Thymus (tissue), 11 donors: ENCODE results near the gene ADH6. TPM values are rescaled to one million over a fixed set of nuclear protein-coding genes. Genes with fewer than 3 reads are reported as not detected.

Experiments
- DNase-seq, 9 donors: peaks; one replicate each; pipeline ENCODE4 v3.0.0-alpha.2; 2013; ENCODE audit warnings: low spot score in 9 of 9, low read depth in 6 of 9, missing footprints in 1 of 9
- H3K27ac ChIP-seq, 2 donors: one replicate each; pipeline ENCODE4 v1.5.1; 2013; ENCODE audit warnings: control low read depth in 1 of 2, low read depth in 1 of 2, low read length in 1 of 2, mild to moderate bottlenecking in 1 of 2, moderate library complexity in 1 of 2
- H3K27me3 ChIP-seq, 2 donors: one replicate each; pipeline ENCODE4 v1.5.1; 2013; ENCODE audit warnings: low read length in 1 of 2; ENCODE audit not compliant: control insufficient read depth in 2 of 2, insufficient read depth in 1 of 2
- H3K36me3 ChIP-seq, 2 donors: one replicate each; pipeline ENCODE4 v1.5.1; 2013; ENCODE audit warnings: low read length in 1 of 2, mild to moderate bottlenecking in 1 of 2, moderate library complexity in 1 of 2; ENCODE audit not compliant: control insufficient read depth in 2 of 2, insufficient read depth in 2 of 2
- H3K4me1 ChIP-seq, 2 donors: one replicate each; pipeline ENCODE4 v1.5.1; 2013; ENCODE audit warnings: low read length in 2 of 2; ENCODE audit not compliant: control insufficient read depth in 2 of 2, insufficient read depth in 2 of 2
- H3K4me3 ChIP-seq, 2 donors: one replicate each; pipeline ENCODE4 v1.5.1; 2013; ENCODE audit warnings: low read length in 2 of 2, control low read depth in 1 of 2, mild to moderate bottlenecking in 1 of 2
- H3K9me3 ChIP-seq, 2 donors: one replicate each; pipeline ENCODE4 v1.5.1; 2013; ENCODE audit warnings: low read length in 1 of 2, mild to moderate bottlenecking in 1 of 2; ENCODE audit not compliant: control insufficient read depth in 2 of 2, insufficient read depth in 1 of 2
- WGBS: extraction: QIAGEN DNeasy Blood & Tissue Kit; methylation state at CpG from one replicate; pipeline ENCODE4 v1.1.7; 2013; 5-methylcytosine and 5-hydroxymethylcytosine counted together
- polyA plus RNA-seq: library from polyadenylated mRNA; stranded (reverse); fragments of 200-250 nt; gene quantifications from one replicate; pipeline ENCODE4 v1.2.3, GENCODE V29; 2013
- total RNA-seq: library from RNA; stranded (reverse); fragments of 120-200 nt; gene quantifications from one replicate; pipeline ENCODE4 v1.2.4, GENCODE V29; 2013
- donor health status: healthy.

ADH6 gene
- total and polyA plus RNA-seq, 2 donors = 0.09 to 1.5 TPM

DNA sequence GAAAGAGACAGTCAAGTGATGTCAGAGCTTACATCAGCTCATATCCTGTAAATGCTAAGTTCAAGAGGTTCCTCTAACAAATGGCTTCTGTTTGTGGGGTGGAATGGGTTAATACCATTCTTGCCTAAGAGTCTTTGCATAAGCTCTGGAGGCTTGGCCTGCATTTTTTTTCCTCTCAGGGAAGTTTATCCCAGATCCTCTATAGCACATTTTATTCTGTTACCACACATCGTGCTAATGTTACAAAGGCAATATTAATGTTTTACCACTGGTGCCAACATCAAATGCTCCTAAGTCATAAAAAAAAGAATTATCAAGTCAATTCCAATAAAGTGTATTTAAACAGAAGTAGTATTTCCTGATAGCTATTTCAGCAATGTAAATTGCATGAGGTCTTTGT is 2.9 kb upstream of the ADH6 start:
- no peak for DNase-seq
- H3K4me3 ChIP-seq = no peak overlapping the region
- H3K27ac ChIP-seq = no peak overlapping the region
- no peaks in the 10 kb centered on the region for H3K27me3 ChIP-seq
- no peaks in the 10 kb centered on the region for H3K9me3 ChIP-seq
- no peaks in the 10 kb centered on the region for H3K36me3 ChIP-seq
- 43% methylated on average over 1 of the region's 1 CpG for WGBS
- no peaks in the 10 kb centered on the region for H3K4me1 ChIP-seq

DNA sequence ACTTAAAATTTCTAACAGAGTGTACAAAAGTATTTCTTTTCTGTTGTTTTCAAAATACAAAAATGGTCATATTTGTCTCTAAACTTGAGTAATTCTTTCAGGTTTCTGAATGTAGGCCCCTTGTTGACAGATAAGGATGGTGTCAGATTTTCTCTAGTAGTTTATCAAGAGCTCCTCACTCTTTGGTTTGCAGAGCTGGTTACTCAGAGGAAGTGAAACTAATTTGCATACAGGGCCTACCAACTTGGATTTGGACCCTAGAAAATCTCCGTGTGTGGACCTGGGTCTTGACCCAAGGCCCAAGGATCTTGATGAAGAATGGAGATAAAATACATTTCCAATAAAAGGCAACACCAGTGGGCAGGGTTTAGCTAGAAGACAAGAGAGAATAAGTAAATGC is 433 bp upstream of the ADH6 start:
- no peak for DNase-seq

DNA sequence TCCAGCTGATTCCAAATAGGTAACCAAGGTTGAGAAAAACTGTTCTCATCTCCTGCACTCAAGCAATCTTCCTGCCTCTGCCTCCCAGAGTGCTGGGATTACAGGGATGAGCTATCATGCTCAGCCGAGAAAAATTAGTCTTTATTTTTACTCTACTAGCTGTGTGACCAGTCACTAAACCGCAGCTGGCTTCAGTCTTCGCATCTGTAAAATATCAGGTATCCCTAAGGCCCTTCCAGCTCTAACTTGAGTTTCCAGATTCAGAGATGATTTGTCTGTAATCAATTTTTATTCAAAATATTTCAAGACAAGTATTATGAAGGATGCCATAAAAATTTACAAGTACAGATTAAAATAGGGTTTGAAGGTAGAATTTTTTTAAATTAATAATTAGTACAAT is 3.5 kb downstream of the ADH6 start:
- WGBS = 89% methylated on average over 3 of the region's 3 CpGs
- no peaks in the 10 kb centered on the region for H3K4me1 ChIP-seq
- H3K4me3 ChIP-seq = no peak overlapping the region

More for the DNA sequence above, 433 bp upstream of the ADH6 start:
- no peaks in the 10 kb centered on the region for H3K4me1 ChIP-seq
- H3K4me3 ChIP-seq = no peak overlapping the region
- no peaks in the 10 kb centered on the region for H3K9me3 ChIP-seq
- WGBS = 77% methylated on average over 1 of the region's 1 CpG
- no peaks in the 10 kb centered on the region for H3K36me3 ChIP-seq
- H3K27me3 ChIP-seq = no peaks in the 10 kb centered on the region
- H3K27ac ChIP-seq = no peak overlapping the region

DNA sequence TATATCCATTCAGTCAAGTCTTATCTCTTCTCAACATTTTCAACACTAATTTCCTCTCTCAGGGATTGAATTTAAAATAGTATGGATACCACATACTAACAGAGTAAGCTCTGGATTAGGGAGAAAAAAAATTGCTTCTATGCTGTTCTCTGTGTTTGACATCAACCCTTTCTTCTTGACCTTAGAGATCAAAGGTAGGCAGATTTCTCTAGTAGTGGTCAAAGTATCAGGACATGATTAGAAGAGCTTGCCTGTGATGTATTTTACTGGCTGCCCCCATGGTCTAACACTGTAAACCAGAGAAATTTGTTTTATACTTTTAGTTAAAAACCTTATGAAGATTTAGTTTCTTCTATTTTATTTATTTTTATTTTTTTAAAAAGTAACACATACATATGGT is 8.3 kb downstream of the ADH6 start:
- no peaks in the 10 kb centered on the region for H3K27me3 ChIP-seq
- H3K4me3 ChIP-seq = no peak overlapping the region
- no peaks in the 10 kb centered on the region for H3K36me3 ChIP-seq
- DNase-seq = no peak
- H3K4me1 ChIP-seq = no peaks in the 10 kb centered on the region
- no peaks in the 10 kb centered on the region for H3K9me3 ChIP-seq
- no peak overlapping the region for H3K27ac ChIP-seq

More for the DNA sequence above, 3.5 kb downstream of the ADH6 start:
- Histone ChIP-seq H3K27ac (no peak overlapping the region), H3K36me3 (no peaks in the 10 kb centered on the region), H3K27me3 (no peaks in the 10 kb centered on the region), H3K9me3 (no peaks in the 10 kb centered on the region)
- no peak for DNase-seq

DNA sequence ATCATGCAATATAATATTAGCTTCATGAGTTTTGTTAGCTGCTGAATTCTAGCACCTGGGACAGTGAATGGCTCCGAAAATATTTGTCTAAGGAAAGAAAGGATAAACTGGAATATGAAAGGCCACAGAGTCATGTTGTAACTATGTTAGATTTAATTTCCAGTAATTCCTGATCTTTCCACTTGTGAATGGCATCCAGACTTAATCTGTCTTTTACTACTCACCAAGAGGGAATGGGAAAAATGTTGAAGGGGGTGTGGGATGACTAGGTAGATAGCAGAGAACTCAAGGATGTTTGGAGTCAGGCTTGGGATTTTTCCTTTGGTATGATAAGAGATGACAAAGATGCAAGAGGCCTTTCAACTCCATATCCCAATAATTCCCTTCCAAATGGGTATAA is 9.4 kb downstream of the ADH6 start:
- no peaks in the 10 kb centered on the region for H3K9me3 ChIP-seq

DNA sequence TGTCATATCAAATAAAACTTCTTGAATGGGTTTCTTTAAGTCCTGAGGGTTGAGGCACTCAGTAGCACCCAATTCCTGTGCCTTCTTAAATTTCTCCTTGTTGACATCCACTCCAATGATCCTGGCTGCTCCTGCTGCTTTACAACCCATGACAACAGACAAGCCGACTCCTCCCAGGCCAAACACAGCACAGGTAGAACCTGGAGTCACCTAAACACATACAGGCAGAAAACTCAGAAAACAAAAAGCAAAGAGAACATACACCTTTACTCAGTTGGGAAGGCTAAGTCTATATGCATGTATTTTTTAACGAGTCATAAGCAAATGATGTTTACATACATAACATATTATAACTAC is 10.3 kb downstream of the ADH6 start:
- DNase-seq = no peak
- Histone ChIP-seq H3K9me3 (no peaks in the 10 kb centered on the region), H3K4me3 (no peak overlapping the region), H3K27ac (no peak overlapping the region), H3K4me1 (no peaks in the 10 kb centered on the region), H3K36me3 (no peaks in the 10 kb centered on the region), H3K27me3 (no peaks in the 10 kb centered on the region)
- WGBS = 92% methylated on average over 2 of the region's 2 CpGs

More for the DNA sequence above, 9.4 kb downstream of the ADH6 start:
- 97% methylated on average over 1 of the region's 1 CpG for WGBS
- no peaks in the 10 kb centered on the region for H3K27me3 ChIP-seq
- no peak for DNase-seq
- H3K4me3 ChIP-seq = no peak overlapping the region
- no peaks in the 10 kb centered on the region for H3K4me1 ChIP-seq
- no peaks in the 10 kb centered on the region for H3K36me3 ChIP-seq
- no peak overlapping the region for H3K27ac ChIP-seq

DNA sequence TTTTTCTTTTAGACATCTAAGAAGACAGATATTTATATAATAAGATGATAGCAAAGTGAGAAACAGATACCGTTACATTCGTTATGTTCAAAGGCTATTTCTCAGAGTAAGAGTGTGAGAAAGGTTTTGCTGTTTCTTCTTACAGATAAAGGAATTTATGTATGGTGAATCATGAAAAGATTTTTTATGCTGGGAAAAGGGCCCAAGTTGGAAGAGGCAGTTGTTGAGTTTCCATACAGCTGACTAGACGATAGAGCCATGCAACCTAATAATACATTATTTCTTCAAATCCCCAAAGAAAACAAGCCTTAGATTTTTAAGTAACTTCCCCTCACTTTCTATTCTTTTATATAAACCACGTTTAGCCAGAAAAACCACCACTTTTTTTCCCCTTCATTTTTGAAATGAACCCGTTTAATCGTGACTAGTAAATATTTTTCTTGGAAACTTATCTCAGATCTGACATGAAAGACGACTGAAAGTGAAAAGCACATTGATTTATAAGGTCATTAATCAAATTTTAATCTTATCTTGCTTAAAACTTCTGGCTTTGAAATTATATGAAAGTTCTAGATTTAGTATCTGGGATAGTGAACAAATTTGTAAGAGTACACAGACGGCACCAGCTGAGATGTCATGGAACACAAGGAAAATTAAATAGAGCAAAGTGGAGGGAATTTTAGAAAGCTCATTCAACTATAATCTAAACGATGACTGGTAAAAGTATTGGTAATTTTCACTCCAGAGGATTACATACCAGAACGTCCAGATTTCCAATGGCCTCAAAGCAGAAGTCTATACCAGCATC is 10.9 kb downstream of the ADH6 start:
- no peak for DNase-seq

DNA sequence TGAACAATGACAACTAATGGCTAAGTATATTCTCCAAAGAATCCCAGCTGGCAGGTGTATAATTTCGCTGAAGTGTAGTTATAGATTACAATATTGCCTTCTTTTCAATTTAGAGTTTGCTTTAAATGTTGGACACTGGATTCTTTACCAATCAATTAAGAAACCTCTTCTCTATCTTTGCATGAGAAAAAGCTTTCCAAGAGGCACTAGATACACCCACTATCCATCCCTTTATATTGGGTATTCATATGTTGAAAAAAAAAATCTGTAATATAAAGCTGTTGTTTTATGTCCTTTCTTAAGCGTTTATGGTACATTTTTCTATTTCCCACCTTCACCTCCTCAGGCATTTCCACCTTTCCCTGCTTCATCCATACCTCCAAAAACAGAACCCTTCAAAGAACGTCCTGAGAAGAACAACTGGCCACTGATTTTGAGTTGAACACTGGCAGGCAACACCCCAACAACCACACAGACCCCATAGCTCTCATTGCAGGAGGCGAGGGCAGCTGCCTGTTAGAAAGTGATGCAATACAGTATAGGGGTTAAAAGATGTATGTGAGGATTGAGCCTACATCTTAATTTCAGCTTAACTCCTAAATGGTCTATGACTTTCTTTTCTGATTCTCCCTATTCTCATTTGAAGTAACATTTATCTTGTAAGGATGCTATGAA is 11.8 kb downstream of the ADH6 start:
- H3K4me3 ChIP-seq = no peak overlapping the region
- H3K4me1 ChIP-seq = no peaks in the 10 kb centered on the region
- 74% methylated on average over 4 of the region's 4 CpGs for WGBS
- no peak for DNase-seq
- no peak overlapping the region for H3K27ac ChIP-seq
- H3K36me3 ChIP-seq = no peaks in the 10 kb centered on the region
- no peaks in the 10 kb centered on the region for H3K9me3 ChIP-seq
- H3K27me3 ChIP-seq = no peaks in the 10 kb centered on the region

More for the DNA sequence above, 10.9 kb downstream of the ADH6 start:
- WGBS = 54% methylated on average over 10 of the region's 10 CpGs
- no peaks in the 10 kb centered on the region for H3K27me3 ChIP-seq
- no peaks in the 10 kb centered on the region for H3K4me1 ChIP-seq
- H3K36me3 ChIP-seq = no peaks in the 10 kb centered on the region
- no peak overlapping the region for H3K4me3 ChIP-seq
- no peaks in the 10 kb centered on the region for H3K9me3 ChIP-seq
- H3K27ac ChIP-seq = no peak overlapping the region

DNA sequence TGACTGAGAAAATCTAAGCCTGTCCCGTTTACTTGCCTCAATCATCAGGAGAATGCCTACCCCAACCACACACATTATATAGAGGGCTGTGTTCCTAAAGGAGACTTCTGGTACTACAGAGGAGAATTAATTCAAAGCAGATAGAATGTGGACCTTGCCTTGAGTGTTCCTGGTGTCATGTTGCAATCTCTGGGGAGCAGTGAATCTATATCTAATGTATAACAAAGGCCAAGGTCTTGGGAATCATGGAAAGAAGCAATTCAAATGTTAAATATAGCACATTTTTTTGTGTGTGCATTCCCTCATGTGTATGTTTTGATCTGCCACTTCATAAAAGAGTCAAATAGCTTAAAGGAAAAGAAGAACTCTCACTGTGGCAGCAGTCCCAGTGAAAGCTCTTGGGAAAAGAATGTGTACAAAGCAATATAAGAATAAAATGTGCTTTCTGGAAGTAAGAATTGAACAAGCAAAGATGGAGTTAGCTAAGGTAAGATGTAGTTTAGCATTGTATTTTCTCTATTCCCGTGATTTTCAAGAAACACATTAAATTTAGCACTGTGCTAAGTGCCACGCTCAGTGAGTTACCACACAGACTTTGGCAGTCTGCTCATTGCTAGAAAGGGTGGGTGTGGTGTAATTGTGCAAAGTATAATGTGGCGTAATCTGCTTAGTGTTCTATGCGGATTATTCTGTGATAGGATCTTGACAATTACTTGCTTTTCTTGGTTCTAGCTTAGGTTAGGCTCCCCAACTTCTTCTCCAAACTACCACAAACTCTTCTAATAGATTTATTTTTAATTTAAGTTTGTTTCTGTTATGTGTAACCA is 13.7 kb downstream of the ADH6 start:
- DNase-seq = no peak
- Histone ChIP-seq H3K36me3 (no peaks in the 10 kb centered on the region), H3K27ac (no peak overlapping the region), H3K4me3 (no peak overlapping the region), H3K9me3 (no peaks in the 10 kb centered on the region), H3K4me1 (no peaks in the 10 kb centered on the region), H3K27me3 (no peaks in the 10 kb centered on the region)
- WGBS = 97% methylated on average over 5 of the region's 5 CpGs
